ENCODE data around the gene BCAR3.

DNA sequence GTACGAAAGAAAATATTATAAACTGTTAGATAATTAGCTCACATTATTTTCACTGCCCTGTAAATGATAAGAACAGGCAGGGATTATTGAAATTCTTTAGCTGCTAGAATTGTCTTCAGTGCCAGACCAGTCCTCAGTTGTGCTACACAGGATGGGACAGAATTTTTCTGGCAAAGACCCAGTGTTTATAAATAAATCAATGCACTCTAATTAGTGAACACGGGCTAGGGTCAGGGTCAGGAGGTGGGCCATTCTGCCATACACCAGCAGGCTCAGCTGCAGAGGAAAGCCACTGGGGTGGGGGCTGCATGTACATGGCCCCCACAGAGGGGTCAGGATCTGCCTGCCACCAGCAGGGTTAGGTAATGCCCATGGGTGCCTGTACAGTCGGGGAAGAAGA is 6.4 kb downstream of the BCAR3 start:
- TF ChIP-seq EZH2 (IDR thresholded peaks at IDR 0.05; ENCODE audit: borderline replicate concordance, low read length) = no peak
- TF ChIP-seq, protein P1, sequence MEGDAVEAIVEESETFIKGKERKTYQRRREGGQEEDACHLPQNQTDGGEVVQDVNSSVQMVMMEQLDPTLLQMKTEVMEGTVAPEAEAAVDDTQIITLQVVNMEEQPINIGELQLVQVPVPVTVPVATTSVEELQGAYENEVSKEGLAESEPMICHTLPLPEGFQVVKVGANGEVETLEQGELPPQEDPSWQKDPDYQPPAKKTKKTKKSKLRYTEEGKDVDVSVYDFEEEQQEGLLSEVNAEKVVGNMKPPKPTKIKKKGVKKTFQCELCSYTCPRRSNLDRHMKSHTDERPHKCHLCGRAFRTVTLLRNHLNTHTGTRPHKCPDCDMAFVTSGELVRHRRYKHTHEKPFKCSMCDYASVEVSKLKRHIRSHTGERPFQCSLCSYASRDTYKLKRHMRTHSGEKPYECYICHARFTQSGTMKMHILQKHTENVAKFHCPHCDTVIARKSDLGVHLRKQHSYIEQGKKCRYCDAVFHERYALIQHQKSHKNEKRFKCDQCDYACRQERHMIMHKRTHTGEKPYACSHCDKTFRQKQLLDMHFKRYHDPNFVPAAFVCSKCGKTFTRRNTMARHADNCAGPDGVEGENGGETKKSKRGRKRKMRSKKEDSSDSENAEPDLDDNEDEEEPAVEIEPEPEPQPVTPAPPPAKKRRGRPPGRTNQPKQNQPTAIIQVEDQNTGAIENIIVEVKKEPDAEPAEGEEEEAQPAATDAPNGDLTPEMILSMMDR (conservative IDR thresholded peaks at IDR 0.05 in 1 of 2, IDR thresholded peaks at IDR 0.05 in 1 of 2; ENCODE audit: extremely low read depth in 1 of 2, insufficient read depth in 1 of 2, low read depth in 1 of 2, low read length in 2 of 2) = no peak

All from mammary epithelial cell (primary cell).